Neural cell (in vitro differentiated cells): ENCODE measurements around the gene RFTN1. TPM values are rescaled to one million over a fixed set of nuclear protein-coding genes. Genes with fewer than 3 reads are reported as not detected.

Experiments used
- H2AFZ ChIP-seq: fragments of 200-600, 300-800 bp; sonication (generic), shearing (Covaris generic); 2 replicates; pipeline ENCODE4 v1.6.0; 2014; ENCODE audit warnings: low read depth, mild to moderate bottlenecking, antibody characterized with exemption, low read length, moderate library complexity
- H3F3A ChIP-seq: fragments of 200-600 bp; shearing (Covaris generic); 2 replicates; pipeline ENCODE4 v1.6.1; 2016; ENCODE audit warnings: mild to moderate bottlenecking, moderate library complexity, mixed read lengths, antibody characterized with exemption, low read length; ENCODE audit not compliant: insufficient read depth, poor library complexity, severe bottlenecking
- H3K27ac ChIP-seq: fragments of 200-600, 300-800 bp; sonication (generic), shearing (Covaris generic); 2 replicates; pipeline ENCODE4 v1.5.1; 2014; ENCODE audit warnings: mild to moderate bottlenecking, low read length, moderate library complexity
- H3K27me3 ChIP-seq: fragments of 300-800, 200-600 bp; sonication (generic), shearing (Covaris generic); 2 replicates; pipeline ENCODE4 v1.6.0; 2014; ENCODE audit warnings: mild to moderate bottlenecking, low read depth, low read length, moderate library complexity; ENCODE audit not compliant: insufficient read depth
- H3K36me3 ChIP-seq: fragments of 300-800, 200-600 bp; sonication (generic), shearing (Covaris generic); 2 replicates; pipeline ENCODE4 v1.5.1; 2014; ENCODE audit warnings: mild to moderate bottlenecking, antibody characterized with exemption, low read length, moderate library complexity; ENCODE audit not compliant: insufficient read depth
- H3K4me2 ChIP-seq: fragments of 300-800, 200-600 bp; sonication (generic), shearing (Covaris generic); 2 replicates; pipeline ENCODE4 v1.6.0; 2014; ENCODE audit warnings: mild to moderate bottlenecking, low read length
- H3K4me3 ChIP-seq: fragments of 300-800, 200-600 bp; sonication (generic), shearing (Covaris generic); 2 replicates; pipeline ENCODE4 v1.5.1; 2014; ENCODE audit warnings: mild to moderate bottlenecking, low read length, moderate library complexity
- H3K79me2 ChIP-seq: fragments of 200-600 bp; shearing (Covaris generic); replicated peaks from 2 replicates; pipeline ENCODE4 v1.6.0; 2014; ENCODE audit warnings: mild to moderate bottlenecking, low read length, moderate library complexity; ENCODE audit not compliant: insufficient read depth
- H3K9ac ChIP-seq: fragments of 300-800, 200-600 bp; sonication (generic), shearing (Covaris generic); 2 replicates; pipeline ENCODE4 v1.6.1; 2016; ENCODE audit warnings: mild to moderate bottlenecking, low read length, mixed read lengths
- H3K9me2 ChIP-seq: fragments of 200-600 bp; shearing (Covaris generic); 2 replicates; pipeline ENCODE4 v1.6.1; 2016; ENCODE audit warnings: mild to moderate bottlenecking, low read length, mixed read lengths; ENCODE audit not compliant: insufficient read depth
- H3K9me3 ChIP-seq: fragments of 200-600, 300-800 bp; sonication (generic), shearing (Covaris generic); 2 replicates; pipeline ENCODE4 v1.6.1; 2016; ENCODE audit warnings: mild to moderate bottlenecking, mixed run types, low read length, moderate library complexity, mixed read lengths
- H4K20me1 ChIP-seq: fragments of 200-600 bp; shearing (Covaris generic); 2 replicates; pipeline ENCODE4 v1.6.1; 2016; ENCODE audit warnings: mild to moderate bottlenecking, mixed run types; ENCODE audit not compliant: insufficient read depth
- EP300 ChIP-seq: fragments of 450-650 bp; conservative IDR thresholded peaks from 2 replicates; pipeline ENCODE4 v1.6.1; 2014; ENCODE audit warnings: antibody characterized with exemption, mild to moderate bottlenecking, moderate library complexity; ENCODE audit not compliant: poor library complexity, severe bottlenecking
- EZH2 ChIP-seq: fragments of 200-600, 300-800 bp; shearing (Covaris generic), sonication (generic); IDR thresholded peaks from 2 replicates; pipeline ENCODE4 v1.6.1; 2014; ENCODE audit warnings: antibody characterized with exemption, low read length, borderline replicate concordance, mild to moderate bottlenecking; ENCODE audit not compliant: insufficient read depth, poor library complexity, severe bottlenecking
- MXI1 ChIP-seq: fragments of 450-650 bp; conservative IDR thresholded peaks from 2 replicates; pipeline ENCODE4 v1.6.1; 2014; ENCODE audit warnings: antibody characterized with exemption, mild to moderate bottlenecking; ENCODE audit not compliant: poor library complexity, severe bottlenecking
- POLR2AphosphoS5 ChIP-seq: IDR thresholded peaks from 2 replicates; pipeline ENCODE4 v1.6.1; 2012
- RAD21 ChIP-seq: fragments of 450-650 bp; conservative IDR thresholded peaks from 2 replicates; pipeline ENCODE4 v1.6.1; 2014; ENCODE audit warnings: antibody characterized with exemption, mild to moderate bottlenecking, moderate library complexity
- SMC3 ChIP-seq: fragments of 450-650 bp; conservative IDR thresholded peaks from 2 replicates; pipeline ENCODE4 v1.6.1; 2014; ENCODE audit warnings: antibody characterized with exemption, mild to moderate bottlenecking, moderate library complexity; ENCODE audit not compliant: poor library complexity
- TAF1 ChIP-seq: IDR thresholded peaks from 2 replicates; pipeline ENCODE4 v1.6.1; 2012; ENCODE audit warnings: low read depth
- polyA minus RNA-seq: library from RNA; depleted of rRNA, polyadenylated mRNA; stranded (reverse); fragments of >200 nt; gene quantifications from 2 replicates; pipeline ENCODE4 v1.2.3, GENCODE V29; 2014
- polyA plus RNA-seq: library from polyadenylated mRNA; depleted of rRNA; stranded (reverse); fragments of >200 nt; gene quantifications from 2 replicates; pipeline ENCODE4 v1.2.3, GENCODE V29; 2014
- TF ChIP-seq, protein P1 (sequence below): fragments of 450-650 bp; IDR thresholded peaks from 2 replicates; pipeline ENCODE4 v1.5.1; 2014; ENCODE audit warnings: antibody characterized with exemption, mild to moderate bottlenecking, moderate library complexity; ENCODE audit not compliant: poor library complexity, severe bottlenecking
- TF ChIP-seq, protein P2 (sequence below): IDR thresholded peaks from 2 replicates; pipeline ENCODE4 v1.6.1; 2012; ENCODE audit warnings: borderline replicate concordance

Gene RFTN1, protein sequence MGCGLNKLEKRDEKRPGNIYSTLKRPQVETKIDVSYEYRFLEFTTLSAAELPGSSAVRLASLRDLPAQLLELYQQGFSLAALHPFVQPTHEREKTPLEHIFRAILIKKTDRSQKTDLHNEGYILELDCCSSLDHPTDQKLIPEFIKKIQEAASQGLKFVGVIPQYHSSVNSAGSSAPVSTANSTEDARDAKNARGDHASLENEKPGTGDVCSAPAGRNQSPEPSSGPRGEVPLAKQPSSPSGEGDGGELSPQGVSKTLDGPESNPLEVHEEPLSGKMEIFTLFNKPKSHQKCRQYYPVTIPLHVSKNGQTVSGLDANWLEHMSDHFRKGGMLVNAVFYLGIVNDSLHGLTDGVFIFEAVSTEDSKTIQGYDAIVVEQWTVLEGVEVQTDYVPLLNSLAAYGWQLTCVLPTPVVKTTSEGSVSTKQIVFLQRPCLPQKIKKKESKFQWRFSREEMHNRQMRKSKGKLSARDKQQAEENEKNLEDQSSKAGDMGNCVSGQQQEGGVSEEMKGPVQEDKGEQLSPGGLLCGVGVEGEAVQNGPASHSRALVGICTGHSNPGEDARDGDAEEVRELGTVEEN
- polyA plus RNA-seq (36.8 and 66.9 TPM in 2 replicates), polyA minus RNA-seq (41.6 and 52.3 TPM in 2 replicates)

DNA sequence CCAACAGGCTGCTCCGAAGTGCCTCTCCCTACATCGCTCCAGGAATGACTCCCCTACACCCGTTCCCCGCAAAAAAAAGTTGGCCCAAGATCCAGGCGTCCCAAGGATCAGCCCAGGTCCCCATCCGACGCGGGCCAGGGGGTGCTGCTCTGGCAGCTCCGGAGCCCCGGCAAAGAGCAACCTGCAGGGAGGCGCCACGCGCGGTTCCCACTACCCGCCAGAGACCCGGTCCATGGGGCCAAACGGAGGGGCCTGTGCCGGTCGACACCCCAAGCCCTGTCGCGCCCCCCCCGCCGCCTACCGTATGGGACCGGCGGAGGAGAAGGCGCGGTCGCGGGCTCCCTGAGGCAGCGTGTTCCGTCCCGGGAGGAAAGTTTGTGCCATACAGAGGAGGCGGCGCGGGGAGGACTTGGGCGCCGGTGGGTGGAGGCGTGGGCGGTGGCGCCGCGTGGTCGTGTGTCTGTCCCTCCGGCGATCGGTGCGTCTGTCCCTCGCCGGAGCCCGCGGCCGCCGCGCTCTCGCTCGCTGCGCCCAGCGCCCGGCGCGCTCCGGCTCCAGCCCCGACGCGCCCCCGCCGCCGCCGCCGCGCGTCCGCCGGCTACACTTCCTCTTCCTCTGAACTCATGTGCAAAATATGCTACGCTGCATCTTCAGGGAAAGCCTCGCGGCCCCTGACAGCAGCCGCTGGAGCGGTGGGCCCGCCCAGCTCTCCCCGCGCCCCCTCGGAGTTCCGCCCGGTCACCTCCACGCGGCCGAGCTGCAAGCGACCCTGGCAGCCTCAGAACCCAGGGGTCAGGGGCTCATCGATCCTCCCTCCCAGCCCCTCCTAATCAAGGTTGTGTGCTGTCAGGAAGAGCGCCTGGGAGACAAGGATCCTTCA is at the start of gene RFTN1:
RFTN1 (minus strand) TSS at position 559 of the 880 bp plus-strand sequence. CDS start 19,830 bp downstream, outside the sequence.
- Histone ChIP-seq H3K9ac (peak within 1 kb of the TSS; percentile 58), H3K36me3 (no peaks in the 10 kb centered on the region), H3K79me2 (peaks cover 2% of the 10 kb centered on the region), H3K27me3 (peaks cover 31% of the 10 kb centered on the region), H3K9me2 (no peaks in the 10 kb centered on the region), H2AFZ (no peak within 1 kb of the TSS), H3K27ac (peak within 1 kb of the TSS; percentile 38), H3K9me3 (no peaks in the 10 kb centered on the region), H3K4me3 (peak within 1 kb of the TSS; percentile 86), H4K20me1 (no peaks in the 10 kb centered on the region), H3K4me2 (peak within 1 kb of the TSS; percentile 58), H3F3A (no peaks in the 10 kb centered on the region)
- TF ChIP-seq POLR2AphosphoS5 (no peak), MXI1 (peak; percentile 70), SMC3 (no peak), RAD21 (no peak), EP300 (no peak)
- TF ChIP-seq, protein P1, sequence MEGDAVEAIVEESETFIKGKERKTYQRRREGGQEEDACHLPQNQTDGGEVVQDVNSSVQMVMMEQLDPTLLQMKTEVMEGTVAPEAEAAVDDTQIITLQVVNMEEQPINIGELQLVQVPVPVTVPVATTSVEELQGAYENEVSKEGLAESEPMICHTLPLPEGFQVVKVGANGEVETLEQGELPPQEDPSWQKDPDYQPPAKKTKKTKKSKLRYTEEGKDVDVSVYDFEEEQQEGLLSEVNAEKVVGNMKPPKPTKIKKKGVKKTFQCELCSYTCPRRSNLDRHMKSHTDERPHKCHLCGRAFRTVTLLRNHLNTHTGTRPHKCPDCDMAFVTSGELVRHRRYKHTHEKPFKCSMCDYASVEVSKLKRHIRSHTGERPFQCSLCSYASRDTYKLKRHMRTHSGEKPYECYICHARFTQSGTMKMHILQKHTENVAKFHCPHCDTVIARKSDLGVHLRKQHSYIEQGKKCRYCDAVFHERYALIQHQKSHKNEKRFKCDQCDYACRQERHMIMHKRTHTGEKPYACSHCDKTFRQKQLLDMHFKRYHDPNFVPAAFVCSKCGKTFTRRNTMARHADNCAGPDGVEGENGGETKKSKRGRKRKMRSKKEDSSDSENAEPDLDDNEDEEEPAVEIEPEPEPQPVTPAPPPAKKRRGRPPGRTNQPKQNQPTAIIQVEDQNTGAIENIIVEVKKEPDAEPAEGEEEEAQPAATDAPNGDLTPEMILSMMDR: peak; percentile 41

DNA sequence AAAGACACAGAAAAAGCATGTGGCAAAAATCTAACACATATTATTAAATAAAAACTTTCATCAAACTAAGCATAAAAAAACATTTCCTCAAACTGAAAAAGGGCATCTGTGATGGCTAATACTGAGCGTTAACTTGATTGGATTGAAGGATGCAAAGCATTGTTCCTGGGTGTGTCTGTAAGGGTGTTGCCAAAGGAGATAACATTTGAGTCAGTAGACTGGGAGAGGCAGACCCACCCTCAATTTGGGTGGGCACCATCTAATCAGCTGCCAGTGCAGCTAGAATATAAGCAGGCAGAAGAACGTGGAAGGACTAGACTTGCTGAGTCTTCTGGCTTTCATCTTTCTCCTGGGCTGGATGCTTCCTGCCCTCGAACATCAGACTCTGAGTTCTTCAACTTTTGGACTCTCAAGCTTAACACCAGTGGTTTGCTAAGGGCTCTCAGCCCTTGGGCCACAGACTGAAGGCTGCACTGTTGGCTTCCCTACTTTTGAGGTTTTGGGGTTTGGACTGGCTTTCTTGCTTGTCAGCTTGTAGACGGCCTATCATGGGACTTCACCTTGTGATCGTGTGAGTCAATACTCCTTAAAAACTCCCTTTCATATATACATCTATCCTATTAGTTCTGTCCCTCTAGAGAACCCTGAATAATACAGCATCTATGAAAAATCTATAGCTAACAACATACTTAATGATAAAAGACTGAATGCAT is 46.3 kb upstream of the RFTN1 start:
- H3K4me3 ChIP-seq: no peak overlapping the region
- no peaks in the 10 kb centered on the region for H3K9me2 ChIP-seq
- no peak overlapping the region for H2AFZ ChIP-seq
- no peak overlapping the region for H3K4me2 ChIP-seq
- no peaks in the 10 kb centered on the region for H4K20me1 ChIP-seq
- no peaks in the 10 kb centered on the region for H3K36me3 ChIP-seq
- no peaks in the 10 kb centered on the region for H3F3A ChIP-seq
- TF ChIP-seq RAD21: no peak
- no peak for TF ChIP-seq TAF1
- no peak overlapping the region for H3K27ac ChIP-seq
- no peak overlapping the region for H3K9ac ChIP-seq
- no peaks in the 10 kb centered on the region for H3K79me2 ChIP-seq
- H3K27me3 ChIP-seq: no peaks in the 10 kb centered on the region
- no peaks in the 10 kb centered on the region for H3K9me3 ChIP-seq

DNA sequence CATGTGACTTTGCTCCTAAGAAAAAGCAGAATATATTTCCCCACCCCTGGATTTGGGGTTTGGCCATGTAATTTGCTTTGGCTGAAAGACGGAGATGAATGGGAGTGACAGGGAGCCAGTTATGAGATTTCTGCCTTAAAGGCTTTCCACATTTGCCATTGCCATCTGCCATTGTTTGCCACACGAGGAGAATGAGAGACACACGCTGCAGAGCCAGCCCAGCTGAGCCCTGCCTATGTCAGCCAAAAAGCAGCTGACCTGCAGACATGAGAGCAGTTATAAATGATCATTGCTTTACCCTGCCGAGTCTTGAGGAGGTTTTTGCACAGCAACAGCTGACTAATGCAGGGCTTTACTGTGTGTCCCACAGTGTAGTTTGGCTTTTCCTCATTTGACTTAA is 40.6 kb upstream of the RFTN1 start:
- Histone ChIP-seq H3K4me3 (no peak overlapping the region), H3K27ac (no peak overlapping the region), H3K9me2 (no peaks in the 10 kb centered on the region), H2AFZ (no peak overlapping the region), H3K27me3 (no peaks in the 10 kb centered on the region), H3F3A (no peaks in the 10 kb centered on the region), H3K36me3 (no peaks in the 10 kb centered on the region), H3K4me2 (no peak overlapping the region), H4K20me1 (no peaks in the 10 kb centered on the region), H3K9ac (no peak overlapping the region), H3K79me2 (no peaks in the 10 kb centered on the region), H3K9me3 (no peaks in the 10 kb centered on the region)
- TF ChIP-seq RAD21: no peak
- TF ChIP-seq, protein P1: no peak
- TF ChIP-seq, protein P2, sequence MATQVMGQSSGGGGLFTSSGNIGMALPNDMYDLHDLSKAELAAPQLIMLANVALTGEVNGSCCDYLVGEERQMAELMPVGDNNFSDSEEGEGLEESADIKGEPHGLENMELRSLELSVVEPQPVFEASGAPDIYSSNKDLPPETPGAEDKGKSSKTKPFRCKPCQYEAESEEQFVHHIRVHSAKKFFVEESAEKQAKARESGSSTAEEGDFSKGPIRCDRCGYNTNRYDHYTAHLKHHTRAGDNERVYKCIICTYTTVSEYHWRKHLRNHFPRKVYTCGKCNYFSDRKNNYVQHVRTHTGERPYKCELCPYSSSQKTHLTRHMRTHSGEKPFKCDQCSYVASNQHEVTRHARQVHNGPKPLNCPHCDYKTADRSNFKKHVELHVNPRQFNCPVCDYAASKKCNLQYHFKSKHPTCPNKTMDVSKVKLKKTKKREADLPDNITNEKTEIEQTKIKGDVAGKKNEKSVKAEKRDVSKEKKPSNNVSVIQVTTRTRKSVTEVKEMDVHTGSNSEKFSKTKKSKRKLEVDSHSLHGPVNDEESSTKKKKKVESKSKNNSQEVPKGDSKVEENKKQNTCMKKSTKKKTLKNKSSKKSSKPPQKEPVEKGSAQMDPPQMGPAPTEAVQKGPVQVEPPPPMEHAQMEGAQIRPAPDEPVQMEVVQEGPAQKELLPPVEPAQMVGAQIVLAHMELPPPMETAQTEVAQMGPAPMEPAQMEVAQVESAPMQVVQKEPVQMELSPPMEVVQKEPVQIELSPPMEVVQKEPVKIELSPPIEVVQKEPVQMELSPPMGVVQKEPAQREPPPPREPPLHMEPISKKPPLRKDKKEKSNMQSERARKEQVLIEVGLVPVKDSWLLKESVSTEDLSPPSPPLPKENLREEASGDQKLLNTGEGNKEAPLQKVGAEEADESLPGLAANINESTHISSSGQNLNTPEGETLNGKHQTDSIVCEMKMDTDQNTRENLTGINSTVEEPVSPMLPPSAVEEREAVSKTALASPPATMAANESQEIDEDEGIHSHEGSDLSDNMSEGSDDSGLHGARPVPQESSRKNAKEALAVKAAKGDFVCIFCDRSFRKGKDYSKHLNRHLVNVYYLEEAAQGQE: no peak
- no peak for TF ChIP-seq EZH2
- TF ChIP-seq MXI1: no peak
